Smooth muscle cell (in vitro differentiated cells): ENCODE results near the gene WDR86. TPM values are rescaled to one million over a fixed set of nuclear protein-coding genes. Genes with fewer than 3 reads are reported as not detected.

ENCODE experiments used
- DNase-seq: peaks from one replicate; lab custom pipeline; 2025; ENCODE audit not compliant: unreplicated experiment; lab: John Stamatoyannopoulos, UW
- H2AFZ ChIP-seq: fragments of 200-600 bp; sonication (generic); 2 replicates; pipeline ENCODE4 v1.6.0; 2016; ENCODE audit warnings: antibody characterized with exemption, low read depth, mild to moderate bottlenecking
- H3F3A ChIP-seq: fragments of 200-600 bp; sonication (generic); 2 replicates; pipeline ENCODE4 v1.6.0; 2017; ENCODE audit warnings: antibody characterized with exemption, low read depth
- H3K27ac ChIP-seq: fragments of 200-600 bp; sonication (generic); 2 replicates; pipeline ENCODE4 v1.5.1; 2016; ENCODE audit warnings: low read depth, mild to moderate bottlenecking
- H3K27me3 ChIP-seq: fragments of 200-600 bp; sonication (generic); 2 replicates; pipeline ENCODE4 v1.6.1; 2016; ENCODE audit warnings: low read depth, mild to moderate bottlenecking
- H3K36me3 ChIP-seq: fragments of 200-600 bp; sonication (generic); 2 replicates; pipeline ENCODE4 v1.5.1; 2016; ENCODE audit warnings: low read depth
- H3K4me1 ChIP-seq: fragments of 200-600 bp; sonication (generic); 2 replicates; pipeline ENCODE4 v1.5.1; 2016; ENCODE audit warnings: low read depth
- H3K4me2 ChIP-seq: fragments of 200-600 bp; sonication (generic); 2 replicates; pipeline ENCODE4 v1.6.0; 2016; ENCODE audit warnings: mild to moderate bottlenecking
- H3K4me3 ChIP-seq: fragments of 200-600 bp; sonication (generic); 2 replicates; pipeline ENCODE4 v1.5.1; 2016; ENCODE audit warnings: mild to moderate bottlenecking
- H3K79me2 ChIP-seq: fragments of 200-600 bp; sonication (generic); 2 replicates; pipeline ENCODE4 v1.6.0; 2016; ENCODE audit warnings: low read depth, mild to moderate bottlenecking
- H3K9ac ChIP-seq: fragments of 200-600 bp; sonication (generic); 2 replicates; pipeline ENCODE4 v1.6.0; 2016; ENCODE audit warnings: low read depth
- H3K9me3 ChIP-seq: fragments of 200-600 bp; sonication (generic); replicated peaks from 2 replicates; pipeline ENCODE4 v1.5.1; 2016; ENCODE audit warnings: low read depth
- H4K20me1 ChIP-seq: fragments of 200-600 bp; sonication (generic); 2 replicates; pipeline ENCODE4 v1.6.0; 2016; ENCODE audit warnings: low read depth
- WGBS: methylation state at CpG from one replicate; pipeline ENCODE4 v1.1.7; 2016; ENCODE audit warnings: low lambda C conversion rate; 5-methylcytosine and 5-hydroxymethylcytosine counted together
- polyA plus RNA-seq: library from polyadenylated mRNA; unstranded; fragments of >200 nt; fragmentation: Nextera tagmentation; extraction: Ambion mirVana; gene quantifications from 2 replicates; pipeline ENCODE4 v1.2.1, GENCODE V29; 2016
- total RNA-seq: library from RNA; depleted of rRNA; stranded (reverse); fragments of >200 nt; gene quantifications from 2 replicates; pipeline ENCODE4 v1.2.3, GENCODE V29; 2014
- TF ChIP-seq, protein P1 (sequence below): fragments of 200-600 bp; sonication (generic); IDR thresholded peaks from 2 replicates; pipeline ENCODE4 v1.5.1; 2017; ENCODE audit warnings: borderline replicate concordance, mild to moderate bottlenecking, antibody characterized with exemption; ENCODE audit not compliant: insufficient read depth, poor library complexity, severe bottlenecking

WDR86 gene
- total and polyA plus RNA-seq, 2 experiments from 2014 or later, result 1.3 to 4.1 TPM

DNA sequence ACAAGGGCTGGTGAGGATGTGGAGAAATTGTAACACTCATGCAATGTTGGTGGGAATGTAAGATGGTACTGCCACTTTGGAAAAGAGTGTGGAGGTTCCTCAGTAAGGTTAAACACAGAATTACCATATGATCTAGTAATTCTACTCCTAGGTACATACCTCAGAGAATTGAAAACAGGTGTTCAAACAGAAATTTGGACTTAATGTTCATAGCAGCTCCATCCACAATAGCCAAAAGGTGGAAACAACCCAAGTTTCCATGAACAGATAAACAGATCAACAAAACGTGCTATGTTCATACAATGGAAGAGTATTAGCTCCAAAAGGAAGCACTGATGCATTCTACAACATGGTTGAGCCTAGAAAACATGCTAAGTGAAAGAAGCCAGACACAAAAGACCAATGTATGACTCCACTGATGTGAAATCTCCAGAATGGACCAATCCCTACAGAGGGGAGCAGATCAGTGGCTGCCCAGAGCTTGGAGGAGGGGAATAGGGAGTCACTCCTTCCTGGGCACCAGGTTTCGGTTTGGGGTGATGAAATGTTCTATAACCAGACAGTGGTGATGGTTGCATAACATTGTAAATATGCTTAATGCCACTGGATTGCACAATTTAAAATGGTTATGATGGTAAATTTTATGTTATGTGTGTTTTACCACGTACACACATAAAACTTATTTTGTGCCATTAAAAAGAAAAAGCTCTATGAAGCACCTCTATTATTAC lies 5.7 kb upstream of the WDR86 start:
- no peak for DNase-seq
- Histone ChIP-seq H3K27me3 (peaks cover 14% of the 10 kb centered on the region), H3K4me1 (no peaks in the 10 kb centered on the region), H3K9ac (no peak overlapping the region), H3K36me3 (no peaks in the 10 kb centered on the region), H2AFZ (no peak overlapping the region), H3K4me3 (no peak overlapping the region), H3K4me2 (no peak overlapping the region), H3K9me3 (no peaks in the 10 kb centered on the region), H4K20me1 (no peaks in the 10 kb centered on the region), H3K79me2 (no peaks in the 10 kb centered on the region), H3F3A (no peaks in the 10 kb centered on the region), H3K27ac (no peak overlapping the region)
- TF ChIP-seq, protein P1, sequence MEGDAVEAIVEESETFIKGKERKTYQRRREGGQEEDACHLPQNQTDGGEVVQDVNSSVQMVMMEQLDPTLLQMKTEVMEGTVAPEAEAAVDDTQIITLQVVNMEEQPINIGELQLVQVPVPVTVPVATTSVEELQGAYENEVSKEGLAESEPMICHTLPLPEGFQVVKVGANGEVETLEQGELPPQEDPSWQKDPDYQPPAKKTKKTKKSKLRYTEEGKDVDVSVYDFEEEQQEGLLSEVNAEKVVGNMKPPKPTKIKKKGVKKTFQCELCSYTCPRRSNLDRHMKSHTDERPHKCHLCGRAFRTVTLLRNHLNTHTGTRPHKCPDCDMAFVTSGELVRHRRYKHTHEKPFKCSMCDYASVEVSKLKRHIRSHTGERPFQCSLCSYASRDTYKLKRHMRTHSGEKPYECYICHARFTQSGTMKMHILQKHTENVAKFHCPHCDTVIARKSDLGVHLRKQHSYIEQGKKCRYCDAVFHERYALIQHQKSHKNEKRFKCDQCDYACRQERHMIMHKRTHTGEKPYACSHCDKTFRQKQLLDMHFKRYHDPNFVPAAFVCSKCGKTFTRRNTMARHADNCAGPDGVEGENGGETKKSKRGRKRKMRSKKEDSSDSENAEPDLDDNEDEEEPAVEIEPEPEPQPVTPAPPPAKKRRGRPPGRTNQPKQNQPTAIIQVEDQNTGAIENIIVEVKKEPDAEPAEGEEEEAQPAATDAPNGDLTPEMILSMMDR, result no peak
- 70% methylated on average over 3 of the region's 3 CpGs for WGBS

DNA sequence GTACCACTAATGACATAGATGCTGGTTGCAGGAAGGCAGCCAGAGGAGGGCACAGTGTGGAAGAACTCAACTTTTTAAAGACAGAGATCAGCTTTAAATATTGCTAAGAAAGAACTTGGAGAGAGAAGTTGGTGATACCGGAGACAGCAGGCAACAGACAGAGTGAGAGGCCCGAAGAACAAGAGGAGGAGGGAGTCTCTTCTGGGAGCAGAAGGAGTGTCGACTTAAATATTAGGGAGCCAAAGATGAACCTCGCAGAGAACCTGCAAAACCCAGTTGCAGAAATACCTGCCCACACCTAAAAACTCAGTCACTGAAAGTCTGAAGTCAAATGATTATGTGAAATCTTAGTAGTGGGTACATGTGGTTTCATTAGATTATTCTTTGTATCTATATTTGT lies 3.4 kb upstream of the WDR86 start:
- no peak overlapping the region for H3K27ac ChIP-seq
- DNase-seq, result no peak
- H3F3A ChIP-seq, result no peaks in the 10 kb centered on the region
- no peaks in the 10 kb centered on the region for H4K20me1 ChIP-seq
- H3K36me3 ChIP-seq, result no peaks in the 10 kb centered on the region
- no peaks in the 10 kb centered on the region for H3K79me2 ChIP-seq
- H3K9ac ChIP-seq, result no peak overlapping the region
- TF ChIP-seq, protein P1, result no peak
- peaks cover 36% of the 10 kb centered on the region for H3K27me3 ChIP-seq
- H3K4me3 ChIP-seq, result no peak overlapping the region
- H3K9me3 ChIP-seq, result no peaks in the 10 kb centered on the region
- H2AFZ ChIP-seq, result no peak overlapping the region
- no peak overlapping the region for H3K4me2 ChIP-seq
- WGBS, result 92% methylated on average over 4 of the region's 4 CpGs
- no peaks in the 10 kb centered on the region for H3K4me1 ChIP-seq

DNA sequence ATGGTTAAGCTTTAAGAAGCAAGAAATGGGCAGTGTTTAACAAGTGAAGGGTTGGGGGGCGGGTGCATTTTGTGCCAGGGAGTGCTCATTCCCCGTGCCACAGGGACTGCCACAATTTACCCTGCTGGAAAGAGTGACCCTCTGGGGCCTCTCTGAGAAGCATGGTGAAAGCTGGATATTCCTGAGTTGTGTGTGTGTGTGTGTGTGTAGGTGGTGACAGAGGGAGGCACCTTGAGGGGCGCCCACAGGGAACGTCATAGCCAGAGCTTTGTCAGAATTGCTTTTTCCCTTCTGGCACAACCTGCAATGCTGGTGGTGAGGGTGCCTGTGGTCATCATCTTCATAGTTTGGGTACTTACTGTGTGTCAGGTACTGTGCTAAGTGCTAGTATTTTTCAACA lies 2.5 kb upstream of the WDR86 start:
- 93% methylated on average over 4 of the region's 4 CpGs for WGBS

More for the DNA sequence above, 2.5 kb upstream of the WDR86 start:
- Histone ChIP-seq H3K4me2 (no peak overlapping the region), H3K79me2 (no peaks in the 10 kb centered on the region), H3F3A (no peaks in the 10 kb centered on the region), H3K9ac (no peak overlapping the region), H3K27ac (no peak overlapping the region), H3K9me3 (no peaks in the 10 kb centered on the region), H4K20me1 (no peaks in the 10 kb centered on the region), H3K4me1 (no peaks in the 10 kb centered on the region), H3K4me3 (no peak overlapping the region), H2AFZ (no peak overlapping the region), H3K36me3 (no peaks in the 10 kb centered on the region), H3K27me3 (peaks cover 36% of the 10 kb centered on the region)
- TF ChIP-seq, protein P1, result no peak
- no peak for DNase-seq
